C4-2B (cell line): ENCODE data around the gene HOXA10.

Experiments used
- H3K27ac ChIP-seq: fragments of 450-650 bp; 2 replicates; pipeline ENCODE4 v1.5.1; 2017
- ZFX ChIP-seq: fragments of 450-650 bp; IDR thresholded peaks from 2 replicates; pipeline ENCODE4 v1.6.1; 2017
- TF ChIP-seq, protein P1 (sequence below): fragments of 450-650 bp; conservative IDR thresholded peaks from 2 replicates; pipeline ENCODE4 v1.5.1; 2017; ENCODE audit warnings: mild to moderate bottlenecking

Gene HOXA10

DNA sequence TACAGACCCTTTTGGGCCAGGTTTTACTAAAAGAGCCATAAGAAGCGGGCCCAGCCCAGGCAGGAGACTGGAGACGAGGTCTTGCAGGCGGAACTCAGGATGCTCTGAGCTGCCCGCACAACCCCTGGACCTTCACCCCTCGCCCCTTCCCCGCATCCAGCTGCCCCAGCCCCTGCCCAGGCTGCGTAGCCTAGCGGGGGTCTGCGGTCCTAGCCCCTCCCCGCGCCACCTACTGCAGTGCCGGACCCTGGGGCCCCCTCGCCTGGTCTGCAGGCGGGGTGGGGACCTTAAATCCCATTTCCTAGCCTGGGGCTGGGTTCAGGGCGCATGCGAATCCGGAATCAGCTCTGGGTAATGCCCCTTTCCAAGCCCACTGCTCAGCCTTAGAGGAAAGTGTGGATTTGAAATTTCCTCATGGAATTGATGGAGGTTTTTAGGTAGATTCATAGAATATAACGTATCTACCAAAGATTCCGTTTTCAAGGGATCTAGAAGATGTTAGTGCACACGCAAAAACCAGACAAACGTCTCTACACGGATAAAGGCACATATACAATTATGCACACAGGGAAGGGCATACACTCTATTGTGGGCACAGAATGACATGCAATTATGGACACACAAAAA lies 21.2 kb downstream of the HOXA10 start:
- H3K27ac ChIP-seq: no peak overlapping the region
- TF ChIP-seq ZFX: no peak
- TF ChIP-seq, protein P1, sequence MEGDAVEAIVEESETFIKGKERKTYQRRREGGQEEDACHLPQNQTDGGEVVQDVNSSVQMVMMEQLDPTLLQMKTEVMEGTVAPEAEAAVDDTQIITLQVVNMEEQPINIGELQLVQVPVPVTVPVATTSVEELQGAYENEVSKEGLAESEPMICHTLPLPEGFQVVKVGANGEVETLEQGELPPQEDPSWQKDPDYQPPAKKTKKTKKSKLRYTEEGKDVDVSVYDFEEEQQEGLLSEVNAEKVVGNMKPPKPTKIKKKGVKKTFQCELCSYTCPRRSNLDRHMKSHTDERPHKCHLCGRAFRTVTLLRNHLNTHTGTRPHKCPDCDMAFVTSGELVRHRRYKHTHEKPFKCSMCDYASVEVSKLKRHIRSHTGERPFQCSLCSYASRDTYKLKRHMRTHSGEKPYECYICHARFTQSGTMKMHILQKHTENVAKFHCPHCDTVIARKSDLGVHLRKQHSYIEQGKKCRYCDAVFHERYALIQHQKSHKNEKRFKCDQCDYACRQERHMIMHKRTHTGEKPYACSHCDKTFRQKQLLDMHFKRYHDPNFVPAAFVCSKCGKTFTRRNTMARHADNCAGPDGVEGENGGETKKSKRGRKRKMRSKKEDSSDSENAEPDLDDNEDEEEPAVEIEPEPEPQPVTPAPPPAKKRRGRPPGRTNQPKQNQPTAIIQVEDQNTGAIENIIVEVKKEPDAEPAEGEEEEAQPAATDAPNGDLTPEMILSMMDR: no peak

DNA sequence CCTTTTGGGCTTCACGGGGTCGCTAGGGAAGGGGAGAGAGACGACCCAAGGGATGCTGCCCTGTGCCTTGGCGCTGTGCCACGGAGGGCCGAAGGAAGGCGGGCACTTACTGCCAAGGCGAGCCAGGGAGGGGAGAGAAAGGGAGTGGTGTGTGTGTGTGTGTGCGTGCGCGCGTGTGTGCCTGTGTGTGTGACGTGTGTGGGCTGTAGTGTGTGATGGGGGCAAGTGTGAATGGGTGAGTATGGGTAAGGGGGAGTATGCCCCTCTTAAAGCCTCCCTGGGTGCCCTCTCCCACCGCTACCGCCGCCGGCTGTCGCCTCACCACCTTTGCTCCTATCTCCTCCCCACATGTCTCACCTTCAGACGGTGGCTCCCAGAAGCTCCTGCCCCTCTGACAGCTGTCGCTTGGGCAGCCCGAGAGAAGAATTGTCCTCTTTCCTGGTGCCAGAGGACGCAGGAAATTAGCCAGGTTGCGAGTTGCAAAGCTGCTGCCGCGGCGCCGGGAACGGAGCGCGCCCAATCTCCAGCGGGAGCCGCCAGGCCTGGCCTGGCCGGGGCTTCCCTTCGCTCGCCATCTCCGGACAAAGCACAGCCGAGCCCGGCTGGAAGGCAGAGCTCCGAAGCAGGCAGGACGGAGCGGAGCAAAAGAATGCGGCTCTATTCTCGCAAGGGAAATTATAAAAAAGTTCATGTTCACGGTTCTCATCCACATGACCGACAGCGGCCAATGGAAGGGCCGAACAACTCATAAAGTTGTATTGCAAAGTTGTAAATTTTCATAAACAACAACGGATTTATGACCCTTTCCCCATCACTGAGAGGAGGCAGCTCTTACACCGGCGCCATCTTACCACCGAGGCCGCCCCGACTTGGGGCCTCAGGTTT lies 21.9 kb downstream of the HOXA10 start, which contains the start of gene HOXA3:
Gene HOXA3 (minus strand): TSS at position 653 of the 885 bp plus-strand sequence. CDS start 41,943 bp downstream, outside the sequence.
- TF ChIP-seq, protein P1: no peak
- no peak for TF ChIP-seq ZFX
- H3K27ac ChIP-seq: no peak within 1 kb of the TSS

DNA sequence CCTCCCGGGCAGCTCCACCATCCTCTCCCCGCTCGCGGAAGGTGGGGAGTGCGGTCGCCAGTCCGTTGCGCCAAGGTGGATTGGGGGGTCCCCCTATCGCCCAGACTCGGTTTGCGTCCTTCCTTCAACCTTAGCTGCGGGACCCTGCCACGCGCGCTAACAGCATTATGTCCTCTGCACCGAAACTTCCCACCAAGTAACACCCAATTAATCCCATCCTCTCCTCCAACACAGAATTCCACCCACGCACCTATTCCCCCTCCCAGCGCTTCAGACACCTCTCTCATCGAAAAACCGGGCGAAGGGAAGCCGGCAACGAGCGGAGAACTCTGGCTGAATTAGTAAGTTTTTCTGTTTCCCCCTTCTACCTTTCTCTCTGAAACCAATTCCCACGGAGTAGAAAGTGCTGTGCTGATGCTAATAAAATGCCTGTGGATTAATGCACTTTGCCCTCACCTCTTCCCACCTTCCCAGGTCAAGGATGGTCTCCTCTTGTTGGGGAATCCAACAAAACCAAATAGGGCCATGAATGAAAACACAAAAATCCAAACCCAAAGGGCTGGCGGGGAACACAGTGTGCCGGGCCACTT lies 22.7 kb downstream of the HOXA10 start:
- H3K27ac ChIP-seq: peak overlapping the region; percentile 77; the same call in 1 of the 2 replicates
- TF ChIP-seq, protein P1: no peak
- TF ChIP-seq ZFX: no peak

DNA sequence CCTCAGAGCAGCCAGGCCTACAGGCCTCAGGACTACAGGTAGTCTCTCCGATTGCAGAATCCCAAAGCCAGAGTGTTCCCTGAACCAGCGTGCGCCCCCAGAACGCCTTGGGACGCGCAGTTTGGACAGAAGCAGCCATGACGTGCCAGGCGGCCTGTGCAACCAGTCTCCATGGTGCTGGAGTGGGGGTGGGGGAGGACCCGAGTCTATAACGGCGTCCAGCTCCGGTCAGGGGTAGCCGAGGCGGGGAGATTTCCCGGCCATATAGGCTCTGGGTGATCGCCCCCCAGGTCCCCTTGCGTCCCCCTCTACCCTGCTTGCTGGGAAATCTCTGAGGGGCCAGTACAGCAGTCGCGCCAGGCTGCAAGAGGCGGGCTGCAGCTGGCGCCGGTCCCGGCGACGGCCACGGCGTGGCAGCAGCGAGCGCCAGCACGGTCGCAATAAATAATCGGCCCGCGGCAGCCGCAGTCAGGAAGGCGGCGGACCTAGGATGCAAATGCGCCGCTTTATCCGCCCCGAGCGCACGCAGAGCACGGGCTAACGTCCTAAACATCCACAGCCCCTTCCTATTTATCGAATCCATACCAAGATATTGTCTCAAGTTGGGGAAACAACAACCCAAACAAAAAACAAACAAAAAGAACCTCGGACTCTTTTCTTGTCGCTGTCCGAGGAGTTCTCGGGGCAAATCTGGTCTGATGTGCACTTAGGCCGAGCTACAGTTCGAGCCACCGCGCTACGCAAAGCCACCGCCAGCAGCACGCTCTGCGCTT lies 23.4 kb downstream of the HOXA10 start:
- H3K27ac ChIP-seq: peak overlapping the region; percentile 77
- TF ChIP-seq, protein P1: peak; percentile 92
- TF ChIP-seq ZFX: peak; percentile 84; the same call in 1 of the 2 replicates

DNA sequence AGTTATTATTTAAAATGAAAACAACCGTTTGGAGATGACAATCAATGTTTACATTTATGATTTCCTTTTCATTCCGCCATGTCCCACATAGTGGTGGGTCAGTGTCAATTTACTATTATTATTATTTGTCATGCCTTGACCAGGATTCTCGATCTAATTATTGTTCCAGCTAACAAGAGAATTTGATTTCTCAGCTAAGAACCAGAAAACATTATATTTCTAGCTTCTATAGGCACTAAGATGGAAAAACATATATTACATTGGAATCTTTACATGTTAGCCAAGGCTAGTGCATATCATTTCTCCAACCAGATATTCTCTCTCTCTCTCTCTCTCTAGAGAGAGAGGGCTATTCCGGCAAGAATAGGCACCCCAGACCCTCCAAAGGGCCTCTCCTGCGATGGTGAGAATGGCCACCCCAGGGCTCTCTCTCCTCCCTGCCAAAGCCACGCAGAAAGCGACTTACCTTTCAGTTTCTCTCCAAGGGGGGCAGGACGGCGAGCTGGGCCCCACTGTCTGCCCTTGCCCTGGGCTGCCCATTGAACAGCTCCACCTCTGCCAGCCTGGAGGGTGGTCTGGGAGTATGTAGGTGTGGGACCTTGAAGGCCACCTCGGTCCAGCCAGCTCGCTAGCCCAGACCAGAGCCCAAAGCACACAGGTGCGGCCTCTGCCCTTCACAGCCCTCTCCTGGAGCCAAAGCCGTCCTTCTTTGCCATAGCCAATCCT lies 24.1 kb downstream of the HOXA10 start:
- no peak for TF ChIP-seq ZFX
- TF ChIP-seq, protein P1: no peak
- H3K27ac ChIP-seq: peak overlapping the region; percentile 77

DNA sequence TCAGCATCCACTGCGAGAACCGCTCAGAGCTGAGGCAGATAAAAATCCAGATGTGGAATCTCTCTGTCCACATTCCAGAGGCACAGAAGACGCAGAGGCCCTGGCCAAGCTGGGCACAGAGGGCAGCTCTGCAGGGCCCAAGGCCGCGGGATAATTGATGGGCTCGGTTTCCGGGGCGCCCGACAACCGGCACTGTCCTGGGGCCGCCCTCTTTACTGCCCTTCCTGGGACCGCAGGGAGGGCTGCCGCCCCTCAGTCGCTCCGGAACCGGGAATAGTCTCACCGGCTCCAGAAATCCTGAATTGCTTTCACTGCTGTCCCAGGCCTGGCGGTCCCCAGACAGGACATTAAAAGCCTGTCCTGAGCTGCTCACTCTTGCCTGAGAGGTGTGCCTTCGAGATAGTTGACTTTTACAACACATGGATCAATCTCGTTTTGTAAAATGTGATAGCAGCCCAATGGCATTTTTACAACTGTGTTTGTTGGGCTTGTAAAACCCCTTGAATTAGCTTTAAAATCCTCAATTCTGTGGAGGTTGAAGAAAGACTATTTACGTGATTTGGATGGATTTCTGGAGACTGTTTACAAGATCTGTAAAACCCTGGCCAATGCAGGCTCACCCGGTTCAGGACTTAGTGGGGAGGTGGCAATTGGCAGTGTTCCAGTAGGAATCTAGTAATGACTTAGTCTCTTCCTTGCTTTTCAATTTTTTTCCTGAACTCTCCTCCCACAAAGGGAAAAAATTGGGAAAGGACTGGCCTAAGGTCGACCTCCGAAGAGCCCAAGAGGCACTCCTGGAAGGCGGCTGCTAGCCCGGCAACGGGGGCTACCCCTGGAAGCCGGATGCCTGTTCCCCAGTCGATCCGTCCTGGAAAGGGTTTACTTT lies 25.1 kb downstream of the HOXA10 start:
- H3K27ac ChIP-seq: peak overlapping the region; percentile 47

More for the DNA sequence above, 25.1 kb downstream of the HOXA10 start:
- TF ChIP-seq ZFX: no peak
- TF ChIP-seq, protein P1: no peak
